H1 (cell line): ENCODE results near the gene PNPLA3.

ENCODE experiments used
- BCL11A ChIP-seq, 2 experiments: IDR thresholded peaks; one replicate each; pipeline ENCODE4 v1.6.1; 2011; ENCODE audit warnings: low read depth in 2 of 2, low read length in 2 of 2, mild to moderate bottlenecking in 2 of 2
- CEBPB ChIP-seq: IDR thresholded peaks from 2 replicates; pipeline ENCODE4 v1.6.1; 2012; ENCODE audit warnings: low read depth, low read length
- MAX ChIP-seq: IDR thresholded peaks from 2 replicates; pipeline ENCODE4 v1.6.1; 2012; ENCODE audit warnings: inconsistent platforms
- YY1 ChIP-seq: IDR thresholded peaks from 2 replicates; pipeline ENCODE4 v1.6.1; 2011; ENCODE audit warnings: low read depth, mild to moderate bottlenecking, low read length

- TF ChIP-seq CEBPB (no peak), YY1 (no peak), BCL11A (IDR thresholded peaks at IDR 0.05; ENCODE audit: low read depth in 2 of 2, low read length in 2 of 2) (no peak), MAX (no peak)
Observed at GRCh38 chr22:43964314-43964857, 40.8 kb downstream of the PNPLA3 start.
